GM19328 (cell line): ENCODE results near the gene PAPSS2.

Experiments
- ATAC-seq: cut with Tn5 transposase; IDR thresholded peaks from one replicate; pipeline ENCODE4 v1.9.1; 2021; ENCODE audit warnings: mild to moderate bottlenecking, moderate library complexity; ENCODE audit not compliant: unreplicated experiment

The PAPSS2 gene

GRCh38 chr10:87669752-87670151, 10.1 kb downstream of the PAPSS2 start:
- ATAC-seq: no peak

GRCh38 chr10:87670586-87670985, 10.9 kb downstream of the PAPSS2 start:
- no peak for ATAC-seq

DNA sequence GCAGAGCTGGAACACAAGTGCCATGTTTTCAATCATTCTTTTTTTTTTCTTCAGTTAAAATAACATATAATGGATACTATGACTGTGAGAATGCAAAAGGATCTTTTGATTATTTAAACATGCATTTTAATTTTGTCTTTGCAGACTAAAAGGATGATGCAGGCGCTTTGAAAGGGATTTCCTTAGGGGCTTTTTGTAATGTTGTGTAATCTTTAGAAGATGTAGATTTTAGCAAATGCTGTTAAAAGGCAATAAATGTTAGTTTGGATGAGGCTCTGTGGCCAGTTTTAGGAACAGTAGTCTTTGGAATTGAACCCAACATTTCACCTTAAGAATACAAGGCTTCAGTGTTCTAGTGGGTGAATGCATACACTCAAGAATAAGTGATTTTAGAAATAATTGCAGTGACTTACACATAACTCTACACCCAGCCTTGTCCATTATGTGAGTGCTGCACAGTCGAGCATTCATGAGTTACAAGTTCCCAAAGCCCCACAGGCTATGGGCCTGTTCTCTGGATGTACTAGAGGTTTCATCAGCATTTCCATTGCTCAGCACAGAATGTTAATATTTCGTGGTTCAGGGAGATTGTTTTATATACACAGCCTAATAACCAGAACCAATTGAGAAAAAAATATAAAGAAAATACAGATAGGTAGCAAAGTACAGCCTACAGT, 11.6 kb downstream of the PAPSS2 start:
- ATAC-seq: no peak

- ATAC-seq: no peak
Observed at GRCh38 chr10:87672551-87672950, 12.9 kb downstream of the PAPSS2 start.

DNA sequence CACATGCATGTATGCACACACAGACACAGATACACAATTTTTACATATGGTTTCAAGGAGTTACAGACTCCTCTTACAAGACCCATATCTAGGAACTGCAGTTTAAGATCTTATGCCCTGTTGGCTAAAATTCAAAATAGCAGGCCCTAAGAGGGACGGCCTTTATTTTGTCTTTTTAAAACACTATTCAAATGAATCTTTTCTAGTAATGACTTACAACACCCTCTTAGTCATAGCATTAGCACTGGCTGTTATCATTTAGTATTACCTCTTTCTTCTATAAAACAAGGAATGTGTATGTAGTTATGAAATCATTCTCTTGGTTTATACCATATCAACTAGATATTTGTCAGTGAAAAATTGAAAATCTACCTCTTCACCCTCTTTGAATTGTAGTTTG, 15.3 kb downstream of the PAPSS2 start:
- ATAC-seq: no peak

GRCh38 chr10:87675396-87676376, 16.0 kb downstream of the PAPSS2 start:
- no peak for ATAC-seq

DNA sequence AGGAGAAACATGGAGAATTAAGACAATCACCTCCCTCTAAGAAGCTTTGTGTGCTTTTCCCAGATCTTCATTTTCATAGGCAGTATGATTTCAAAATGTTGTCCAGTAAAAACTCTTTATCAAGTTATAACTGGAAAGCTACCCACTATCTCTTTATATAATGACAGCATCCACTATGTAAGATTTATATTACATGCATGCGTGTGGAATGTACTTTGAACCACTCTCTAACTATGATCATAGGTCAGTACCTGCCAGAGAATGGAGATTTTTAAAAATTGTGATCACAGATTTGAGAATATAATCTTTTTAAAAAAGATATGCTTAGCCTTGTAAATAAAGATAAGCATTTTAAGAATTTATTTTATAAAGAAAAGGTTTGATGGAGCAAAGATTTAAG, 17.9 kb downstream of the PAPSS2 start:
- ATAC-seq: no peak

GRCh38 chr10:87678302-87678701, 18.6 kb downstream of the PAPSS2 start:
- ATAC-seq: no peak

DNA sequence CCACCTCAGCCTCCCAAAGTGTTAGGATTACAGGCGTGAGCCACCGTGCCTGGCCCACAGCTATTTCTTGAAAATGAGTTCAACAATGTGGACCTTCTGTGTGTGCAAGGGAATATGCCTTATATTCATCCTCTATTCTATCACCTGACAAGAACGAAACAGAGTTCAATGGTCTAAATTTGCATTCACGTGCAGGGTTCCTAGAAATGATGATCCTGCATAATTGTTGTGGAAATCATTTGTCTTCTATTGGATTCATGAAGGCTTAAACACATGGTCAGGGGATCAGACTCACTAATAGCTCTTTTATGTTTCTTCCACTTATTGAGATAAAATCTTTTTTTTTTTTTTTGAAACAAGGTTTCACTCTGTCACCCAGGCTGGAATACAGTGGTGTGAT, 23.7 kb downstream of the PAPSS2 start:
- no peak for ATAC-seq

- no peak for ATAC-seq
Observed at GRCh38 chr10:87684001-87684638, 24.4 kb downstream of the PAPSS2 start.

DNA sequence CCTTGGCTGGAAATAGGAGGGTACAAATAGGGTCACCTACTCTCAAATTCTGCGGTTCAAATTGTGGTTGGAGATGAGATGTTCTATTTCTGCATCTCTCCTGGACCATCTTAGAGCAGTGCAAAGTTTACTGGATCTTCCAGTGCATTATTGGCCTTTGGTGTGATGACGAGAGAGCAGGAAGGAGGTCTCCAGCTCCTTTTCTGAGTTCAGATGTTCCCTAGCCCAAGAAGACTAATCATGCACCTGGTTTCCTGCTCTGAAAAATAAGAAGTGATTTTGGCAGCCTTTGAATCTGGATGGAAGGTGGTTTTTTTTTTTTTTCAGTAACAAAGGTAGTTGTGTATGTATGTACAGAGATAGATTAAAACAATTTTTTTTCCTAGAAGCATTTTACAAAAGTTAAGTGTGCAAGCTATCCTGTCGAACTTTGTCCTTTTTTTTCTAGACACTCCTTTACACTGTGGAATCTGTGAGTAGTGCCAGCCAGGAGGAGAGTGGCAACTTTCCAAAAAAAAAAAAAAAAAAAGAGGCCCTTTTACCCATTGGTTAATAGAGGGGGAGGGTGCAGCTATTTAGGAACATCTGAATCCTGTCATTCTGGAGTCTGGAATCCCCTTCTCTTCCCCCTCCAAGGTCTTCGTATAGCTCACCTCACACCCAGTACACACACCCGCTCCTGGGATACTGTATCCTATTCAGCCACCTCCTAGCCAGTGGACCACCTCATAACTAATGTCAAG, 26.3 kb downstream of the PAPSS2 start:
- no peak for ATAC-seq

DNA sequence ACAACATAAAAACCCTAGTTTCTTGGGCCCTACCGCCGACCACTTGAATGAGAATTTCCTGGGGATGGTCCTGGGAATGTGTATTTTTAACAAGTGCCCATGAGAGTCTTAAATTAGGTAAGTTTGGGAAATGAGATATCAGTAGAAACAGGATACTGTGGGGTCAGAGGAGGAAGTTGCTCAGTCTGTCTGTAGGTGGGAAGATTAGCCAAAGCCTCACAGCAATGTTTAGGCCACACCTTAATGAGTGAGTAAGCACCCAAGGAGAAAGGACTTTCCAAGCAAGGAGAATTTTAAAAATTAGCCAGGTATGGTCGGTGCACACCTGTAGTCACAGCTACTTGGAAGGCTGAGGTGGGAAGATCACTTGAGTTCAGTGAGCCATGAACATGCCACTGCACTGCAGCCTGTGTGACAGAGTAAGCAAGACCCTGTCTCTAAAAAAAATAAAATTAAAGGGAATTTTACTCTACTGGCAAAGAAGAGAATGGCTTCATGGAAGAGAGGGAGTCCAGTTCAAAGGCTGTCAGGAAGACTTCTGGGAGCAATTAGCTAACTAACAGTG, 31.9 kb downstream of the PAPSS2 start:
- ATAC-seq: no peak

GRCh38 chr10:87692956-87693484, 33.3 kb downstream of the PAPSS2 start:
- no peak for ATAC-seq

DNA sequence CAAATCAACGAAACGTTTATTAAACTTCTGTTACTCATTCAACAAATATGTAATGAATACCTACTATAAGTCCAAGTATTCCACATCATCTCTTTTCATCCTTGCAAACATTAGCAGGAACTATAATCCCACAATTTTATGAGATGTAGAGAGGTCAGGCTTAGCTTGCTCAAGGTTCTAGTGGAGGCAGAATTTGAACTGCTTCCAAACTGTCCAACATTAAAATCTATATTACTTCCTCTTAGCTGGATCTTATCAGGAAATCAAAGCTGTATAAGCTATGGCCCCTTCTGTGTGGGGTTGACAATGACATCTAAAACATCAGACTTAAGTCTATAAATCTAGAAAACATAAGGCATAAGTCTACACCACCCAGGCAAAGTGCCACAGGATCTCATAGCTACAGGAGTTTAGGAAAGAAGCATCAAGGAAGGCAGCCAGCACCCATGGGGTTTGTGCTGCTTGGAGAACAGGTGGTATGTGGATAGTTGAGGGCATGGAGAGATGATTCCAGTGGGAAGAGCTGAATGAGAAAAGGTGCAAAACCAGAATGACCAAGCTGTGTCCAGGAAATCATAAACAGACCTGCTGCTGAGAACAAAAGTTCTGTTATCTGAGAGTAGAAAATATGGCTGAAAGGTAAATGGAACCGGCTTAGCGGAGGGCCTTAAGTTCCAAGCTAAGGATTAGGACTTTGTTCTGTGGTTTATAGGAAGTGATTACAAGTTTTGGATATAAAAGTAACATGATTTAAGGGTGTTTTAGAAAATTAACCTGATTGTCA, 34.5 kb downstream of the PAPSS2 start:
- ATAC-seq: no peak

DNA sequence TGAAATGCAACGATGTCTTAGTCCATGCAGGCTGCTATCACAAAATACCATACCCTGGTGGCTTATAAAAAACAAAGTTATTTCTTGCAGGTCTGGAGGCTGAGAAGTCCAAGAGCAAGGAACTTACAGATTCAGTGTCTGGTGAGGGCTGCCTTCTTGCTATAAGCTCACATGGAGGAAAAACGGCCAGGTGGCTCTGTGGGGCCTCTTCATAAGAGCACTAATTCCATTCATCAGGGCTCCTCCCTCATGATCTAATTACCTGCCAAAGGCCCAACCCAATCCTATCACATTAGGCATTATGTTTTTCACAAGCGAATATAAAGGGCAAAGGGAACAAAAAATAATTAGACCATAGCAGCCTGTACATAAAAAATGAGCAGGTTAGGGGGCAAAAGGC, 35.4 kb downstream of the PAPSS2 start:
- ATAC-seq: no peak

DNA sequence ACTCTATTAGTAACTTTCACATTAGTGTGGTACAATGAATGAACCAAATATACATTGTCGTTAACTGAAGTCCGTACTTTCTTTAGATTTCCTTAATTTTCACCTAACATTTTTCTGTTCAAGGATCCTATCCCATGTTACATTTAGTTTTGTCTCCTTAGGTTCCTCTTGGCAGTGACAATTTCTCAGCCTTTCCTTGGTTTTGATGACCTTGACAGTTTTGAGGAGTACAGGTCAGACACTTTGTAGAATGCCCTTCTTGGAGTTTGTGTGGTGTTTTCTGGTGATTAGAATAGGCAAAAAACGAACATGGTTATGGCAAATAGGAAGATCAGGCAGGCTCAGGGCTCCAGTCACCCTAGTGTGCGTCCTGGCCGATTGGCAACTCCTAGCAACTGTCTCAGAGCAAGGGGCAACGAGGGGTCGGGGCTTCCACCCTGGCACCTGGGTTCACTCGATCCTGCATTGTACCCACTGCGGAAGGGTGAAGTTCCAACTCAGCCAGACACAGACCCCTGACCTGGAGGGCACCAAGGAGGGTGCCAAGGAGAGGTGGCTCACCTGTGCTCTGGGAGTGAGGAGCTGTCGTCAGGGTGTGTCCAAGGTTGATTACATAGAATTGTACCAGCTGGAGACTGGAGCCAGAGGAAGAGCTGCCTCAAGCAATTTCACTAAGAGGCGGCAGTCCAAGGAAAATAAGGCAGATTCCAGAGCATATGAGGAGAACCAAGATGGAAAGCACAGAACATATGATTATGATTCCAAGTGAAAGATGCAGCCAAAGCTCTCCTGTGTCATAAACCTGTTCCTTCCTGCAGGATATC, 37.5 kb downstream of the PAPSS2 start:
- no peak for ATAC-seq

DNA sequence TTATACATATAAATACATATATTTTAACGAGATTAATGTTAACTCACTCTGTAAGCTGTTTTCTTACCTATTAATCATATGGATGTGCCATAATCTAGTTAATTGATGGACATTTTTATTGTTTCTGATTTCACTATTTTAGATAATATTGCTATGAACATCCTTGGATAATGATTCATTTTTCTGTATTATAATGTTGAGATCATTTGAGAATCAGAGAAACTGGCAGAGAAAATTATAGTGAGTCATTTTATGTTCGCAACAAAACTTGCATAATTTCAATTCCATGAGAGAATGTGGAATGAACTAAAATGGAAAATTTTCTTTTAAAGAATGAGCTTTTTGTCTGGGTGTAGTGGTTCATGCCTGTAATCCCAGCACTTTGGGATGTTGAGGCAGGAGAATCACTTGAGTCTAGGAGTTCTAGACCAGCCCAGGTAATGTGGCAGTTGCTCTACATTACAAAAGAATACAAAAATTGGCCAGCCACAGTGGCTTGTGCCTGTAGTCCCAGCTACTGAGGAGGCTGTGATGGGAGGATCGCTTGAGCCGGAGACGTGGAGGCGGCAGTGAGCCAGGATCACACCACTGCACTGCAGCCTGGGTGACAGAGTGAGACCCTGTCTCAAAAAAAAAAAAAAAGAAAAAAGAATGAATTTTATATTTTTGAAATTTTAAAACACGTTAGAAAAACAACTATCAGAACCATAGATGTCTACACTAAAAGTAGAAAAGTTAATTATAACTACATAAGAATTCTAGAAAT, 40.5 kb downstream of the PAPSS2 start:
- no peak for ATAC-seq
